Small intestine (tissue), 16 donors: ENCODE measurements around the gene SYT12. TPM values are rescaled to one million over a fixed set of nuclear protein-coding genes. Genes with fewer than 3 reads are reported as not detected.

Experiments
- DNase-seq, 2 donors: peaks; one replicate each; pipeline versions ENCODE4 v3.0.0 to v3.0.0-alpha.2; 2013
- FAIRE-seq: peaks from 2 replicates; lab custom pipeline; 2012; peaks lifted over from hg19 to GRCh38; lab: Jason Lieb, UNC
- H3K27ac ChIP-seq, 3 donors: one replicate each; pipeline ENCODE4 v1.5.1; 2013; ENCODE audit warnings: low read length in 2 of 3, mild to moderate bottlenecking in 2 of 3, control low read depth in 1 of 3, inconsistent platforms in 1 of 3, low read depth in 1 of 3, moderate library complexity in 1 of 3
- H3K27me3 ChIP-seq, 3 donors: one replicate each; pipeline ENCODE4 v1.6.1; 2013; ENCODE audit warnings: low read length in 3 of 3, inconsistent platforms in 1 of 3; ENCODE audit not compliant: control insufficient read depth in 3 of 3, insufficient read depth in 3 of 3
- H3K36me3 ChIP-seq, 3 donors: one replicate each; pipeline ENCODE4 v1.6.1; 2013; ENCODE audit warnings: low read length in 3 of 3, inconsistent platforms in 1 of 3, low read depth in 1 of 3, mild to moderate bottlenecking in 1 of 3, moderate library complexity in 1 of 3; ENCODE audit not compliant: control insufficient read depth in 3 of 3, insufficient read depth in 2 of 3
- H3K4me1 ChIP-seq, 3 donors: one replicate each; pipeline ENCODE4 v1.6.1; 2013; ENCODE audit warnings: low read length in 2 of 3, inconsistent platforms in 1 of 3, low read depth in 1 of 3, mild to moderate bottlenecking in 1 of 3, moderate library complexity in 1 of 3; ENCODE audit not compliant: control insufficient read depth in 3 of 3, insufficient read depth in 2 of 3
- H3K4me3 ChIP-seq, 3 donors: one replicate each; pipeline ENCODE4 v1.5.1; 2013; ENCODE audit warnings: low read length in 3 of 3, control low read depth in 1 of 3, inconsistent platforms in 1 of 3, low read depth in 1 of 3, mild to moderate bottlenecking in 1 of 3, moderate library complexity in 1 of 3
- H3K9me3 ChIP-seq, 2 donors: one replicate each; pipeline ENCODE4 v1.6.1; 2013; ENCODE audit warnings: low read depth in 1 of 2, low read length in 1 of 2; ENCODE audit not compliant: control insufficient read depth in 2 of 2, insufficient read depth in 1 of 2
- WGBS, 3 donors: extraction: QIAGEN DNeasy Blood & Tissue Kit; methylation state at CpG; one replicate each; pipeline ENCODE4 v1.1.7; 2013; 5-methylcytosine and 5-hydroxymethylcytosine counted together
- long read RNA-seq, 10 donors: transcript quantifications; one replicate each; lab custom pipeline, GENCODE V29; 2026
- polyA plus RNA-seq, 4 donors: library from polyadenylated mRNA; stranded (reverse) in 3 of 4; unstranded in 1 of 4; fragments of 200-250 nt in 3 of 4; fragments of 120-200 nt in 1 of 4; gene quantifications; one replicate each; pipeline versions ENCODE4 v1.2.1 to v1.2.3, GENCODE V29; 2013
- donor health status: healthy with polysubstance abuse.
- donor health status: control.
- donor health status: control.
- donor health status: Bipolar disorder and iron deficiency.
- donor health status: healthy.

SYT12 gene, protein sequence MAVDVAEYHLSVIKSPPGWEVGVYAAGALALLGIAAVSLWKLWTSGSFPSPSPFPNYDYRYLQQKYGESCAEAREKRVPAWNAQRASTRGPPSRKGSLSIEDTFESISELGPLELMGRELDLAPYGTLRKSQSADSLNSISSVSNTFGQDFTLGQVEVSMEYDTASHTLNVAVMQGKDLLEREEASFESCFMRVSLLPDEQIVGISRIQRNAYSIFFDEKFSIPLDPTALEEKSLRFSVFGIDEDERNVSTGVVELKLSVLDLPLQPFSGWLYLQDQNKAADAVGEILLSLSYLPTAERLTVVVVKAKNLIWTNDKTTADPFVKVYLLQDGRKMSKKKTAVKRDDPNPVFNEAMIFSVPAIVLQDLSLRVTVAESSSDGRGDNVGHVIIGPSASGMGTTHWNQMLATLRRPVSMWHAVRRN
- polyA plus RNA-seq, result 1 to 10 TPM in 1 of 4 donors, under 1 TPM in 3; 0.01 to 3.1 (median 0.25) TPM
- long read RNA-seq, donor 1, result 0 reads
- long read RNA-seq, donor 2, result 0 reads
- long read RNA-seq, donor 3, result 0 reads
- long read RNA-seq, donor 4, result 0 reads
- long read RNA-seq, donor 5, result 0 reads
- long read RNA-seq, donor 6, result 0 reads
- long read RNA-seq, donor 7, result 0 reads
- long read RNA-seq, donor 8, result 0 reads
- long read RNA-seq, donor 9, result 0 reads
- long read RNA-seq, donor 10, result 0 reads

DNA sequence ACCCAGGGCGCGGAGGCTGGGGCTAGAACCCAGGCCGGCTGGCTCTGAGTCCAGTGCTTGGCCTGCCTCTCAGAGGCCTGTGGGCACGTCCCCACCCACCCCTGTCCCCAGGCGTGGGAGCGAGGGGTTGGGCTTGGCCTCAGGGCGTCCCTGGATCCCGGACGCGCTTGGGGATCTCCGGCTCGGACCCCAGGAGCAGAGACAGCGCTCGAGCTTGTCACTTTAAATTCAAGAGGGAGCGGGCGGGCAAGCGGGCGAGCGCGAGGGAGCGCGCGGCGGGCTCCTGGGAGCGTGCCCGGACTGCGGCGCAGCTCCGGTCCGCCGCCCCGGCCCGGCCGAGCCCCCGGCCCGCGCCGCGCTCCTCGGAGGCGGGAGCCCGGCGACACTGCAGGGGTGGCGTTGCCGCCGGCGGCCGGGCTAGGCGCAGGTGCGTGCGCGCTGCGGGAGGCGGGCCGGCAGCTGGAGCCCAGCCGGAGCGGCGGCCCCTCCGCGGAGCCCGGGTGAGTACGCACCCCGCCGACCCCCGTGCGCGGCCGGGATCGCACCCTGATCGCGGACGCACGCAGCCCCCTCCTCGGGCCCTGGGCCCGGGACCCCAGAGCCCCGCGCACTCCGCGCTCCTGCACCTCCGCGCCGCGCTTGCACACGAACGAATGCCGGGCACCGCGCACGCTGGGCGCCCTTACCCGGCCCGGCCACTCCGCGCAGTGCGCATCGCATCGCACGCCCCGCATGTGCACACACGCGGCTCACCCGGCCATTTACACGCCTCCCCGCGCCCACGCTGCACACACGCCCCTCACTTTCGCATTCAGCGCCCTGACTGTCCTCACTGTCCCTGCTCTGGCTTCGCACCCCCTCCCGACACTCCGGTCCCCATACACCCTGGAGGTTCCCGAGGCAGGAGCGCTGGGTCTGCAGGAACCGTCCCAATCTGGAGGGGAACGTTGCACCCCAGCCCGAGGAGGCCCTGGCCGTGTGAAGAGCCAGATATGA lies at the start of gene SYT12:
SYT12 (plus strand) TSS at position 174 of the 996 bp plus-strand sequence. CDS start 7,011 bp downstream, outside the sequence.
- Histone ChIP-seq H3K36me3 (no peaks in the 10 kb centered on the region), H3K9me3 (no peaks in the 10 kb centered on the region), H3K4me1 (peaks cover 2 to 8% (median 6%) of the 10 kb centered on the region in 3 donors), H3K27ac (peak within 1 kb of the TSS in 1 of 3 donors; percentile 18), H3K4me3 (peak within 1 kb of the TSS in 1 of 3 donors; percentile 50), H3K27me3 (peaks cover 0 to 44% (median 12%) of the 10 kb centered on the region in 3 donors)
- DNase-seq (peak in 1 of 2 donors; percentile 40), FAIRE-seq (no peak)
- WGBS, 3 donors, result 2% methylated on average over 71 to 118 of the region's 118 CpGs

DNA sequence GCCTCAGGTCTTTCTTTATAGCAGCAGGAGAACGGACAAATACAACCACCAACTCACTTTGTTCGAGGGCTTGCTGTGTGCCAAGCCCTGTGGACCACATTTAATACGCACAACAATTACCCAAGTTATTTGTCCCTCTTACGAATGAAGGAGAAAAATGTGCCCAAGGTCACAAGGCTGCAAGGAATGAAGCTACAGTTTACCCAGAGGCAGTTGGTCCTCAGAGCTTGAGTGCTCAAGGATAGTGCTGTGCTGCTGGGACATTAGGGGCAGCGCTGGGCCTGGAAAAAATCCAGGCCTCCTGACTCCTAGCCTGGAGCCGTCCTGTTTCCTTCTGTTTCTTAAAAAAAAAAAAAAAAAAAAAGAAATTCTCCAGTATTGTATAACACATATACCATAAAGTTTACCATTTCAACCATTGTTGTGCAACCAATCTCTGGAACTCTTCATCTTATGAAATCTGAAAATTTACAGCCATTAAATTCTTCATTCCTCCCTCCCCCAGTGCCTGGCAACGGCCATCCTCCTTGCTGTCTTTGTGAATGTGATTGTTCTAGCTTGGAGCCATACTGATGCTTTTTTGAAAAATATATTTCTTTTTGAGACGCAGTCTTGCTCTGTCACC lies 48.9 kb upstream of the SYT12 start:
- 83 to 90% (median 87%) methylated on average over 8 of the region's 8 CpGs for WGBS, 3 donors
- peak overlapping the region in 1 of 3 donors; percentile 54 for H3K27ac ChIP-seq
- H3K27me3 ChIP-seq, result no peaks in the 10 kb centered on the region
- no peak overlapping the region for H3K4me3 ChIP-seq
- no peak for FAIRE-seq
- H3K36me3 ChIP-seq, result peaks cover 0 to 17% (median 0%) of the 10 kb centered on the region in 3 donors
- peaks cover 4 to 40% (median 7%) of the 10 kb centered on the region in 3 donors for H3K4me1 ChIP-seq
- DNase-seq, result no peak
- peaks cover 0 to 35% of the 10 kb centered on the region in 2 donors for H3K9me3 ChIP-seq

DNA sequence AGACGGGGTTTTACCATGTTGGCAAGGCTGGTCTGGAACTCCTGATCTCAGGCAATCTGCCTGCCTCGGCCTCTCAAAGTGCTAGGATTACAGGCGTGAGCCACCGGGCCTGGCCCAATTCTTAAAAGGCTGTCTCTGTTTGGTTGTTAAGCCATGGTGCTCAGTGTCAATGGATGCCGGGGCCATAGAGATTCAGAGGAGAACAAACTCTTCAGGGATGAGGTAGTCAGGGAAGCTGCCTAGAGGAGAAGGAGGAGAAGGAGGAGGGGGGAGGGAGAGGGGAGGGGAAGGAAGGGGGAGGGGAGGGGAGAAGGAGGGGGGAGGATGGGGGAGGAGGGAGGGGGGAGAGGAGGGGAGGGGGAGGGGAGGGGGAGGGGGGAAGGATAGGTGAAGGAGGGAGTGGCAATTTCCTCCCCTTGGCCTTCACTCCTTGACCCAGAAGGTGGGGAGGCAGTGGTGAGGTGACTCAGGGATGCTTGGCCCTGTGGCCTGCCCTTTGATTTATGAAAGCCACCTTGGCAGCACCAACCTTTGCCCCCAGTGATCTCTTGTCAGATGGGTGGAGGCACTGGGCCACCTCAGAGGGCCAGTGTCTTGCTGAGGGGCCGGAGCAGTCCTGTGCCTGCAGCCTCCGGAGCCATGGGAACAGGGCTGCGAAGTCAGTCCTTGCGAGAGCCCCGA lies 48.1 kb upstream of the SYT12 start, which contains the start of gene C11orf86:
C11orf86 (plus strand) TSS at position 581 of the 681 bp plus-strand sequence; CDS start at position 640, 59 bp downstream.
- Histone ChIP-seq H3K36me3 (peaks cover 0 to 17% (median 0%) of the 10 kb centered on the region in 3 donors), H3K27ac (peak within 1 kb of the TSS; percentile 16 to 75 (median 72)), H3K4me3 (peak within 1 kb of the TSS in 2 of 3 donors; percentile 45 to 50), H3K9me3 (peaks cover 0 to 35% of the 10 kb centered on the region in 2 donors), H3K4me1 (peaks cover 2 to 36% (median 4%) of the 10 kb centered on the region in 3 donors), H3K27me3 (no peaks in the 10 kb centered on the region)
- no peak for FAIRE-seq
- peak; percentile 82 to 92 for DNase-seq
- WGBS, 3 donors, result 61 to 82% (median 73%) methylated on average over 10 of the region's 10 CpGs

DNA sequence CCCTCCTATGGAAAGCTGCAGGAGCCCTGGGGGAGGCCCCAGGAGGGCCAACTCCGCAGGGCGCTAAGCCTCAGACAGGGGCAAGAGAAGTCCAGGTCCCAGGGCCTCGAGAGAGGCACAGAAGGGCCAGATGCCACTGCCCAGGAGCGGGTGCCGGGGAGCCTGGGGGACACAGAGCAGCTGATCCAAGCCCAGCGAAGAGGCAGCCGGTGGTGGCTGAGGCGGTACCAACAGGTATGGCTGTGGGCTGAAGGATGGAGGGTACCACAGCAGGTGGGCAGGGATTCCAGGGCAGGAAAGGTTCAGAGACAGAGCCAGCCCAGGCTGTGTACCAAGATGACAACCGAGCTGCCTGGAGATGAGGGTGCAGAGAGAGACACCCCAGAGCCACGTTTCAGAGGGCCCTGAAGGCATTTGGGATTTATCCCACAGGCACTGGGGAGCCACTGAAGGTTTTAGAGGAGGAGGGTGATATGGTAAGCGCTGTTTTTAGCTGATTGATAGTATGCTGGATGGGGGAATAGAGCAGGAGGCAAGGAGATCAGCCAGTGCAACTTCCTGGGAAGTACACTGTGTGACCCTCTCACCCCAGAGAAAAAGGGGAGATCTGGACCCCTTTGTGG lies 47.4 kb upstream of the SYT12 start:
- H3K4me1 ChIP-seq, result peaks cover 0 to 29% (median 3%) of the 10 kb centered on the region in 3 donors
- DNase-seq, result no peak
- H3K27ac ChIP-seq, result peak overlapping the region; percentile 16 to 75 (median 72)
- WGBS, 3 donors, result 59 to 71% (median 63%) methylated on average over 9 to 11 of the region's 11 CpGs
- no peak for FAIRE-seq
- H3K27me3 ChIP-seq, result no peaks in the 10 kb centered on the region
- H3K9me3 ChIP-seq, result peaks cover 0 to 29% of the 10 kb centered on the region in 2 donors
- peaks cover 0 to 17% (median 0%) of the 10 kb centered on the region in 3 donors for H3K36me3 ChIP-seq
- H3K4me3 ChIP-seq, result peak overlapping the region in 2 of 3 donors; percentile 45 to 50

DNA sequence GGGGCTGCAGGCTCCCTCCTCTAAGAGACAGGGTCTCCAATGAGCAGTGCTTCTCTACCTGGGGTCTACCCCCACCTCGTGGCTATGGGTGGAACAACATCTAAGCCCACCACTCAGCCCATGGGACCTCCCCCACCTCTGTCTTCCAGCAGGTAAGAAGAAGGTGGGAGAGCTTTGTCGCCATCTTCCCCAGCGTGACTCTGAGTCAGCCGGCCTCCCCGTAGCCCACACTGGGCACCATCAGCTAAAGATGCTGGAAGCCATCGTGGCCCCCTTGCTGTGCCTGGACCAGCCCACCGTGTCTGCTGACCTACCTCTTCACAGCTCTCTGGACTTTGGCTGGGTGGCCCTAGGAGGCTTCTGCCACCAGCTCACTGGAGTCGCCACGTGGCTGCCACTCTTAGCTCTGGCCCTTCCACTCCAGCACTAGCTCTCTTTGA lies 46.9 kb upstream of the SYT12 start:
- FAIRE-seq, result no peak
- Histone ChIP-seq H3K36me3 (peaks cover 0 to 17% (median 0%) of the 10 kb centered on the region in 3 donors), H3K4me1 (peaks cover 0 to 26% (median 3%) of the 10 kb centered on the region in 3 donors), H3K27me3 (no peaks in the 10 kb centered on the region), H3K4me3 (peak overlapping the region in 2 of 3 donors; percentile 45 to 50), H3K9me3 (peaks cover 0 to 27% of the 10 kb centered on the region in 2 donors), H3K27ac (peak overlapping the region in 2 of 3 donors; percentile 72 to 75)
- WGBS, 3 donors, result 45 to 49% (median 48%) methylated on average over 9 of the region's 9 CpGs
- peak in 1 of 2 donors; percentile 45 for DNase-seq

DNA sequence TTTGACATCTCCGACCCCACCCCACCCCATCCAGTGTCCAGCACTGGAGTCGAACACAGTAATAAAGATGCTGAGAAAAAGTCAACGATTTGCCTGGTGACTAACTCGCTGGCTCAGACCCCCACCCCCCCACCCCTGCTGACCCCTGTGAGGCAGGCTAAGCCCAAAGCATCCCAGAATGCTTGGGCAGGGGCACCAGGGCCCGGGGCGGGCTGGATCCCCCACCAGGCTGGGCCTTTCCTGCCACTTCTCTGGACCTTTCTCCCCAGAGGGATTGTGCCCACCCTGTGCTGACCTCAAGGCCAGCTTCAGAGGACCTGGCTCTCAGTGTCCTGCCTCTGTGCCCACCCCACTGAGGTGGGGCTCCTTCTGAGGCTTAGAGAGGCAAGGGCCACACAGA lies 46.0 kb upstream of the SYT12 start:
- Histone ChIP-seq H3K27me3 (no peaks in the 10 kb centered on the region), H3K4me3 (peak overlapping the region in 1 of 3 donors; percentile 50), H3K4me1 (peaks cover 0 to 18% (median 0%) of the 10 kb centered on the region in 3 donors), H3K36me3 (peaks cover 0 to 17% (median 0%) of the 10 kb centered on the region in 3 donors), H3K9me3 (peaks cover 0 to 27% of the 10 kb centered on the region in 2 donors), H3K27ac (peak overlapping the region in 1 of 3 donors; percentile 42)
- WGBS, 3 donors, result 82 to 84% (median 83%) methylated on average over 6 of the region's 6 CpGs
- FAIRE-seq (no peak), DNase-seq (no peak)
